Endothelial cell of umbilical vein (primary cell): ENCODE data around the gene PWWP3B. TPM values are rescaled to one million over a fixed set of nuclear protein-coding genes. Genes with fewer than 3 reads are reported as not detected.

Experiments used
- BruUV-seq: library from RNA; stranded (reverse); fragments of 400-500 nt; replicated peaks from 2 replicates; lab custom pipeline; 2021; lab: Mats Ljungman, UMichigan
- CTCF ChIA-PET: fragments of 300-600, 350-600 bp; sonication (Branson Sonifier 250); formaldehyde crosslinking; loops from one replicate; lab custom pipeline; 2021; ENCODE audit warnings: antibody characterized with exemption, inconsistent platforms; lab: Charles Lee
- POLR2A ChIA-PET: fragments of 300-600, 350-600 bp; sonication (Branson Sonifier 250); formaldehyde crosslinking; loops from one replicate; lab custom pipeline; 2021; ENCODE audit warnings: antibody characterized with exemption, inconsistent platforms; lab: Charles Lee
- DNase-seq: peaks from one replicate; pipeline ENCODE4 v3.0.0-alpha.2; 2011; ENCODE audit warnings: low read depth, low spot score
- FAIRE-seq: peaks from 2 replicates; lab custom pipeline; 2011; peaks lifted over from hg19 to GRCh38; lab: Jason Lieb, UNC
- H2AFZ ChIP-seq: 2 replicates; pipeline ENCODE4 v1.6.0; 2012; ENCODE audit warnings: low read depth, low read length, control low read depth, inconsistent platforms
- H3K27ac ChIP-seq: 2 replicates; pipeline ENCODE4 v1.5.1; 2011; ENCODE audit warnings: low read depth, mild to moderate bottlenecking, control low read depth, low read length, moderate library complexity; ENCODE audit not compliant: insufficient read depth
- H3K27me3 ChIP-seq, 2 experiments: 2 replicates each; pipeline versions ENCODE4 v1.6.0 to v1.6.1; 2011; ENCODE audit warnings: low read length in 2 of 2, mixed read lengths in 1 of 2; ENCODE audit not compliant: control insufficient read depth in 2 of 2, insufficient read depth in 2 of 2
- H3K36me3 ChIP-seq, 2 experiments: 2 replicates in 1 of 2; 3 replicates in 1 of 2; pipeline ENCODE4 v1.5.1; 2011; ENCODE audit warnings: low read length in 2 of 2, mild to moderate bottlenecking in 1 of 2, moderate library complexity in 1 of 2; ENCODE audit not compliant: control insufficient read depth in 2 of 2, insufficient read depth in 2 of 2; ENCODE audit errors: extremely low read depth in 1 of 2
- H3K4me1 ChIP-seq: 3 replicates; pipeline ENCODE4 v1.5.1; 2011; ENCODE audit warnings: mild to moderate bottlenecking, low read length; ENCODE audit not compliant: control insufficient read depth, insufficient read depth; ENCODE audit errors: extremely low read depth
- H3K4me2 ChIP-seq: 2 replicates; pipeline ENCODE4 v1.6.1; 2011; ENCODE audit warnings: low read length, control low read depth, mixed read lengths; ENCODE audit not compliant: insufficient read depth
- H3K4me3 ChIP-seq, 3 experiments: fragments of 200-600 bp in 1 of 3; sonication (generic), shearing (Covaris generic) in 1 of 3; replicated peaks in 1 of 3; 2 replicates each; pipeline ENCODE4 v1.5.1; 2011 to 2016; ENCODE audit warnings: control low read depth in 3 of 3, low read length in 3 of 3, mild to moderate bottlenecking in 2 of 3, inconsistent platforms in 1 of 3, low read depth in 1 of 3, moderate library complexity in 1 of 3; ENCODE audit not compliant: insufficient read depth in 1 of 3
- H3K79me2 ChIP-seq: 2 replicates; pipeline ENCODE4 v1.6.0; 2012; ENCODE audit warnings: low read length, inconsistent platforms; ENCODE audit not compliant: control insufficient read depth, insufficient read depth
- H3K9ac ChIP-seq: replicated peaks from 2 replicates; pipeline ENCODE3; 2011; ENCODE audit warnings: low read length, control low read depth; ENCODE audit not compliant: insufficient read depth; ENCODE audit errors: extremely low read depth
- H3K9me1 ChIP-seq: replicated peaks from 3 replicates; pipeline ENCODE4 v1.6.0; 2011; ENCODE audit warnings: mild to moderate bottlenecking, low read length; ENCODE audit not compliant: control insufficient read depth, insufficient read depth; ENCODE audit errors: extremely low read depth
- H3K9me3 ChIP-seq: replicated peaks from 2 replicates; pipeline ENCODE4 v1.5.1; 2012; ENCODE audit warnings: low read length, inconsistent platforms; ENCODE audit not compliant: control insufficient read depth, insufficient read depth
- H4K20me1 ChIP-seq: replicated peaks from 2 replicates; pipeline ENCODE3; 2011; ENCODE audit warnings: mild to moderate bottlenecking, low read length; ENCODE audit not compliant: control insufficient read depth, insufficient read depth; ENCODE audit errors: extremely low read depth
- CTCF ChIP-seq, 2 donors: IDR thresholded peaks; 1 replicate in 1 of 2; 2 replicates in 1 of 2; pipeline ENCODE4 v1.5.1; 2011; ENCODE audit warnings: low read length in 2 of 2, mild to moderate bottlenecking in 2 of 2, moderate library complexity in 2 of 2, control low read depth in 1 of 2, inconsistent platforms in 1 of 2, low read depth in 1 of 2; ENCODE audit not compliant: insufficient read depth in 1 of 2; ENCODE audit errors: extremely low read depth in 1 of 2
- EZH2 ChIP-seq: IDR thresholded peaks from 2 replicates; pipeline ENCODE4 v1.6.1; 2012; ENCODE audit warnings: borderline replicate concordance, low read depth, mild to moderate bottlenecking, moderate library complexity, low read length, inconsistent platforms; ENCODE audit not compliant: severe bottlenecking
- FOS ChIP-seq: IDR thresholded peaks from 2 replicates; pipeline ENCODE4 v1.6.1; 2011; ENCODE audit warnings: mild to moderate bottlenecking, low read length, moderate library complexity, borderline replicate concordance; ENCODE audit not compliant: insufficient read depth
- GATA2 ChIP-seq: IDR thresholded peaks from 2 replicates; pipeline ENCODE4 v1.7.0; 2011; ENCODE audit warnings: low read depth, mild to moderate bottlenecking, moderate library complexity, mixed read lengths, low read length; ENCODE audit not compliant: insufficient read length, insufficient read depth
- JUN ChIP-seq: IDR thresholded peaks from 2 replicates; pipeline ENCODE4 v1.6.1; 2011; ENCODE audit warnings: borderline replicate concordance, low read depth; ENCODE audit not compliant: insufficient read length, insufficient read depth
- MAX ChIP-seq: IDR thresholded peaks from 2 replicates; pipeline ENCODE4 v1.6.1; 2011; ENCODE audit not compliant: insufficient read depth, insufficient read length
- POLR2A ChIP-seq: IDR thresholded peaks from 2 replicates; pipeline ENCODE4 v1.6.1; 2012; ENCODE audit warnings: low read depth, mild to moderate bottlenecking, control low read depth, low read length
- POLR2AphosphoS5 ChIP-seq: IDR thresholded peaks from 2 replicates; pipeline ENCODE4 v1.6.1; 2012; ENCODE audit warnings: low read depth, mild to moderate bottlenecking, control low read depth, low read length, moderate library complexity; ENCODE audit not compliant: insufficient read depth
- dilution Hi-C: fragments of 300-500 bp; cut with MboI; formaldehyde crosslinking; loops from one replicate; pipeline ENCODE4 v1.15.0; 2019; ENCODE audit warnings: low sequenced_read_pairs; ENCODE audit not compliant: extremely low pct_ligation_motif_present
- intact Hi-C: fragments of 100-400 bp; cut with micrococcal nuclease; formaldehyde crosslinking; loops from one replicate; pipeline ENCODE4 v1.10.0; 2022
- polyA plus RNA-seq, 4 experiments: library from polyadenylated mRNA; depleted of rRNA in 3 of 4; stranded (reverse) in 3 of 4; unstranded in 1 of 4; fragments of >200 nt; gene quantifications; 2 replicates each; pipeline versions ENCODE4 v1.2.1 to v1.2.3, GENCODE V29; 2011 to 2012; ENCODE audit warnings: missing spikeins in 1 of 4
- total RNA-seq: library from RNA; stranded (reverse); gene quantifications from 2 replicates; pipeline ENCODE4 v1.2.3, GENCODE V29; 2021

PWWP3B gene
- total and polyA plus RNA-seq, 2 donors (not counting 3 experiments of a cell fraction or from before 2014, with no cell fraction given) = not detected

GRCh38 chrX:106159861-106160282 lies 8.2 kb upstream of the PWWP3B start:
- dilution Hi-C loops = no loop called here
- Histone ChIP-seq H3K27me3 (no peaks in the 10 kb centered on the region), H3K4me3 (no peak overlapping the region), H3K9me1 (no peaks in the 10 kb centered on the region), H3K36me3 (no peaks in the 10 kb centered on the region), H3K9ac (no peak overlapping the region), H3K4me2 (no peak overlapping the region), H4K20me1 (no peaks in the 10 kb centered on the region), H3K79me2 (no peaks in the 10 kb centered on the region), H3K4me1 (no peaks in the 10 kb centered on the region), H2AFZ (no peak overlapping the region), H3K27ac (no peak overlapping the region), H3K9me3 (no peaks in the 10 kb centered on the region)
- intact Hi-C loops = no loop called here
- BruUV-seq = no TSS peak
- DNase-seq = no peak
- CTCF ChIA-PET = no interaction called here
- TF ChIP-seq CTCF (IDR thresholded peaks at IDR 0.05; ENCODE audit: extremely low read depth in 1 of 2, insufficient read depth in 1 of 2, low read depth in 1 of 2, low read length in 2 of 2) (no peak), FOS (no peak), GATA2 (no peak)
- POLR2A ChIA-PET = no interaction called here
- no peak for FAIRE-seq

- H3K79me2 ChIP-seq = no peaks in the 10 kb centered on the region
- H3K4me3 ChIP-seq = no peak overlapping the region
- dilution Hi-C loops = no loop called here
- TF ChIP-seq POLR2AphosphoS5 = no peak
- TF ChIP-seq POLR2A = no peak
- TF ChIP-seq CTCF (IDR thresholded peaks at IDR 0.05; ENCODE audit: extremely low read depth in 1 of 2, insufficient read depth in 1 of 2, low read depth in 1 of 2, low read length in 2 of 2) = no peak
- TF ChIP-seq JUN = no peak
- no peak for TF ChIP-seq EZH2
- no peak for TF ChIP-seq MAX
- no peak for TF ChIP-seq GATA2
- H3K27ac ChIP-seq = no peak overlapping the region
- H2AFZ ChIP-seq = no peak overlapping the region
- no peak for DNase-seq
- no peaks in the 10 kb centered on the region for H4K20me1 ChIP-seq
- BruUV-seq = no TSS peak
- no peaks in the 10 kb centered on the region for H3K36me3 ChIP-seq
- no peak overlapping the region for H3K9ac ChIP-seq
- no peaks in the 10 kb centered on the region for H3K4me1 ChIP-seq
- ChIA-PET CTCF (no interaction called here), POLR2A (no interaction called here)
- H3K9me3 ChIP-seq = no peaks in the 10 kb centered on the region
- intact Hi-C loops = no loop called here
- H3K9me1 ChIP-seq = no peaks in the 10 kb centered on the region
- H3K27me3 ChIP-seq = no peaks in the 10 kb centered on the region
- H3K4me2 ChIP-seq = no peak overlapping the region
- peak; percentile 37 for FAIRE-seq
These were observed 2.2 kb downstream of the PWWP3B start for GRCh38 chrX:106170318-106170717.
